ENCODE results near the gene SPTBN1.

GRCh38 chr2:54550547-54550946, 94.4 kb downstream of the SPTBN1 start:
- TF ChIP-seq CTCF (IDR thresholded peaks at IDR 0.05), result no peak
- no peak for TF ChIP-seq POLR2A (IDR thresholded peaks at IDR 0.05)

Measured in uterus (tissue), 2 donors.